Fibroblast of skin of back (primary cell): Measurements from ENCODE around the gene PIR.

Source experiments
- DNase-seq: peaks from one replicate; pipeline ENCODE4 v3.0.0-alpha.2; 2013

The PIR gene

DNA sequence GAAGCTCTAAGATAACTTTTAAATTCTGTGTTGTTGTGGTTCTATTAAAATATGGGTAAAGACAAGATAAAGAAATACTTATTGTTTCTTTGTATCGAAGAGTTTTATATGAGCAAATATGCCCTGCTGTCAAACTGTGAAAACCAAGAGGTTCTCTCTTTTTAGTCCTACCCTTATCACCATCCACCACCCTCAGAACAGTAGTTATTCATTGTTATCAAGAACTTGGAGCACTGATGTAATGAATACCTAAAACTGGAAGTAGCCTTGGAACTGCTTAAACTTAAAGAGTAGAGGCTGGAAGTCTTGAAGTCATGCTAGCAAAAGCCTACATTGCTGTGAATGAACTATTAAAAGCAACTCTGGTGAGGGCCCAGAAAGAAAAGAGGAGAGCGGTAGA lies 9.2 kb downstream of the PIR start:
- DNase-seq = no peak

DNA sequence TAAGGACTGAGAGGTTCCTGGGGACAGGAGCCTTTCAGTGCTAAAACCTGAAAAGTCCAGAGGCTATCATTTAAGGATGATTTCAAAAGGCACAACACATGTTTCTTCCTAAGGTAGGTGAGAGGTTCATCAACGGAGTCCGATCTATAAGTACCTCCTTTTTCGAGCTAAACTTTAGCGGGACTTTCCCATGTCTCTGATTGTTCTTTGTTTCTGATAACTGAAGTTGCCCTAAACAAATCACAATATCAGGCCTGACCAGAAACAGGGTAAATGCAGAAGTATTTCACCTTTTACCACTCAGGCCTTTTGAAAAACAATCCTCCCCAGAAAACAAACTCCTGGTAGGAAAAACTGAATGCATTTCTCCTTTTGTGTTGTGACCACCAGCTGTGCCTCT lies 17.6 kb downstream of the PIR start:
- no peak for DNase-seq

DNA sequence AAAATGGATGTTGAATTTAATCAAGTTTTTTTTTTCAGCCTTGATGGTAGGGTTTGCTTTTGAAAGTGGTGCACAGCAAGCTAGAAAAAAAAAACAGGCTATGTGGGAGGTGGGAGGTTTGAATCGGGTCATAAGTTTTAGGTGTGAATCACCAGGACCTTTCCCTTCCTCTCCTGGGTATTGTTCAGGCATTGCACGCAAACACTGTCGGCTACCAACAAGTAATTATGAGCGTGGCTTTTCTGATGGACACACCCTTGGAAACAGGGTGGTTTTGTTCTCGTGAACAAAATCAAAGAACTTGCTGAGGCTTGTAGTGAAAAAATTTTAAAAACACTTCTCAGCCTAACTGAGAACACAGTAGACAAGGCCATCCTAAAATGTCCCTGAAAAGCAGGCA lies 18.1 kb downstream of the PIR start:
- DNase-seq = peak; percentile 11

DNA sequence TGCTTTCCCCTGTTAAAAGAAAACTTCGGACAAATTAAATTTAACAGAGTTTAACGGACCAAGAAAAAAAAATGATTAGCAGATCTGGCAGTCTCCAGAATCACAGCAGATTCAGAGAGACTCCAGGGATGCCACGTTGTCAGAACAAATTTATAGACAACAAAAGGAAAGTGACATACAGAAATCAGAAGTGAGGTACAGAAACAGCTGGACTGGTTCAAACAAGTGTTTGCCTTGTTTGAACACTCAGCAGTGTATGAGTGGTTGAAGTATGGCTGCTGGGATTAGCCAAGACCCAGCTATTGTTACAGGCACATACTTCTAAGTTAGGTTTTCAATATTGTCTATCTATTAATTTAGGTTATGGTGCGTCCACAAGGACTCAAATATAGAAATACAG lies 19.1 kb downstream of the PIR start:
- no peak for DNase-seq

DNA sequence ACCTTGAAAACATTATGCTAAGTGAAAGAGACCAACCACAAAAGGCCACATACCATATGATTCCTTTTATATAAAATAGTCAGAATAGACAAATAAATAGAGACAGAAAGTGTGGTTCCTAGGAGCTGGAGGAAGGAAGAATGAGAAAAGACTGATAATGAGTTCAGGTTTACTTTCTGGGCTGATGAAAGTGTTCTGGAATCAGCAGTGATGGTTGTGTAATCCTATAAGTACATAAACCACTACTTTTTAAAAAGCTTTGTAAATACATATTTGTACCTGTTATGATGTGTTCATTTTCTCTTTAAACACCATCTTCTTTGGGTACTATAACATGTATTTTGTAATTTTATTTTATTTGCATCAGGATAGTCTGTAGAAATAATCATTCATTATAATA lies 20.6 kb downstream of the PIR start:
- DNase-seq = no peak

DNA sequence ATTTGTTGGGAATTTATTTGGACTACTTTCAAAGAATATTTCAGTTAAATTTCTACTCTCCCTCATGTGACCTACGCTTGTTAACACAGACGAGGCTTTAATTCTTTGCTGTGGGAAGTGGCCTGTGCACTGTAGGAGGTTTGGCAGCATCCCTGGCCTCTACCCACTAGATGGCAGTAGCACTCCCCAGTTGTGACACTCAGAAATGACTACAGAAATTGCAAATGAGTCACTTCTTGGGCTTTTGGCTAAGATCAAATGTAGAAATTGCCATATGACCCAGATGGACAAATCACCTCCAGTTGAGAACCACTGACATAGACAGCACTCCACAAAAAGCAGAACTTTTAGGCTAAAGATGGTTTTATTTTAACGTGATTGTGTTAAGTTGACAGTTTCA lies 22.1 kb downstream of the PIR start:
- peak; percentile 49 for DNase-seq

DNA sequence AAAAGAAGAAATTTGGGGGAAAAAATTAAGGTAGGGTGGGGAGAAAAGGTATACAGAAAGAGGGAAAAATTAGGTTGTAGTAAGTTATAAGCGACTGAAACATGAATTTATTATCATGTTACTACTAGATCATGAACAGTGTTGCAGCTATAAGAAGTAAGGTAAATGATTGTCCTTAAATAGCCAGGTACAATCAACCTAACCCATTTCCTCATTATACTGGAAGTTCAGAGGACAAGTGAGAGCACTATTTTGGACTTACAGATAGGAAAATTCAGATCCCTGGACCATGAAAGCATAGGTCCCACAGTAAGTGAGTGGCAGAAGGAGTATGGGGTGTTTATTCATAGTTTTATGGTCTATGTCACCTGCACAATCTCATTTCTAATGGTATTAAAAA lies 23.5 kb downstream of the PIR start:
- DNase-seq = no peak

DNA sequence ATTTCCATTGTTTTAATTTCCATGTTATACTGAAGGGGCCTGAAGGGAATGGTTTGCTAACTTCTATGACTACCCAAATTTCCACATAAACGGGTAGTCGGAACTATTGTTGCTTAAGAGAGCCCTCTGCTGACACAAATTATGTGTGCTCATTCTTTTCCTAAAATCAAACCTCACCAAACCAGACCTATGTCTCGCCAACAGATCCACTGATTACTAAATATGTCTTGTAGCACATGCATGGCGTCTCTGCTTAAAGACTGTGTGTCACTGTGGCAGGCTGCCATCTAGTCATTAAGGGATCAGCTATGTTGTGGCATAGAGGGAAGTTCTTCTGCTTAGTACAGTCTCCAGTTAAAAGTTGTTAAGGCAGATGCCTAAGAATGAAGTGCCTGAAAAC lies 25.1 kb downstream of the PIR start:
- DNase-seq = peak; percentile 43

DNA sequence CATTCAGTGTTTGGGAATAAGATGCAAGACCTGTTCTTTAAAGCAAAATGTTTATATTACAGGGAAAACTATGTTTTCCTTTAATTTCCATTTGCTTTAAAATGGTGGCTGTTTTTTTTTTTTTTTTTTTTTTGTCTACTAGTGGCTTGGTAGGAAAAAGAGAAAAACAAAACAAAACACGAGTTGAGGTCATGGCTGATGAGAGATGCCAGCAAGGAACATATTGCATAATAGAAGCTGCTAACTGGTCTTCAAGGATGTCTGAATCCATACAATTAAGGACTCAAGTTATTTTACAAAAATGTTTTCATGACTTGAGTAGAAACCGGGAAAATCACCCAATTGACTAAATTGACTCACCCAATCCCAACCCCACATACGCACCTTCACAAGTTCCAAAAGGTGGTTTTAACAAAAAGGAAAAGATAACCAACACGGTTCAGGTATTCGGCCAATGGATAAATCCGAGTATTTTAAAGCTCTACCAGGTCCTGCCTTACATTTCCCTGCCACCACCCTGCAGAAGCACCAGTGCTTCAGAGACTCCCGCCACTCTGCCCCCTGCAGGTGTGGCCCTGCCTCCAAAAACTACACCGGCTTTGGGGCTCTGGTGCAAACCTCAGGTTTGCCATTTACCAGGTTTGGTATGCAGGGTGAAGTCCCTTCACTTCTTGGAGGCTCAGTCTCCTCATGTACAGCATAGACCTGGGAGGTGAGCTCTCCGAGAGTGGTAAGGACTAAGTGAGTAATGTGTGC lies 27.1 kb downstream of the PIR start:
- no peak for DNase-seq

DNA sequence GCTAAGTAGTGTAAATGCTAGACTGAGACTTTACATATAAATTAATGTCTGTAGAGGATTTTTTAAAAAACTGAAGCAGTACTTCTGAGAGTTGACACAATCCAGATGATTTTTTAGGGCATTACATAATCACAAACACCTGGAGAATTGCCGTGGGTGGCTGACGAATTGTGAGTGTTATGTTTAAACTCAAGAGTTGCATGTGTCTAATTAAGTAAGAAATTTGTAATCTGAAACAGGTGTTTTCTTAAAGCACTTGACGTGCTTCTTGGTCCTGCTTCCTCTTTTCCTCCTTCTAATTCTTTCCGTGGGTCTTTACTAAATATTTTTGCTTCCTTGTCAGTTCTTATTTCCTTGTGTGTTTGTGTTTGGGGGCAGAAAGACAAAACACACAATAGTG lies 27.8 kb downstream of the PIR start:
- no peak for DNase-seq

DNA sequence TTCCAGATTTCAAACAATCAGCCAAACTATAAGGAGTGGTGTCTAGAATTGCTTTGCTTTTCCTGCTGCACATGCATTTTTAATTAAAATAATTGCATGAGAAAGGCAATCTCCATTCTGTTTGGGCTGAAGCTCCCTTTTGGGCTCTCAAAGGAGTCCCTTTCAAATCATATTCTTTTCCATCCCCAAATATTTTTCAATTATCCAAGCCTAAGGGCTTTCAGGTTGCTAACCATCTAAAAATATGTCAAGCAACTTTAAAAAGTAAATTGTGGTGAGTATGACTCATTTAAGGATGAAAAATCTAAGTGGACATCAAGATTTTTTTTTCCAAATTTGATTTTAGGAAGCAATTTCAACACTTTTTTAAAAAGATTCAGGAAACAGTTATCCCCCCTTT lies 28.4 kb downstream of the PIR start:
- DNase-seq = no peak

DNA sequence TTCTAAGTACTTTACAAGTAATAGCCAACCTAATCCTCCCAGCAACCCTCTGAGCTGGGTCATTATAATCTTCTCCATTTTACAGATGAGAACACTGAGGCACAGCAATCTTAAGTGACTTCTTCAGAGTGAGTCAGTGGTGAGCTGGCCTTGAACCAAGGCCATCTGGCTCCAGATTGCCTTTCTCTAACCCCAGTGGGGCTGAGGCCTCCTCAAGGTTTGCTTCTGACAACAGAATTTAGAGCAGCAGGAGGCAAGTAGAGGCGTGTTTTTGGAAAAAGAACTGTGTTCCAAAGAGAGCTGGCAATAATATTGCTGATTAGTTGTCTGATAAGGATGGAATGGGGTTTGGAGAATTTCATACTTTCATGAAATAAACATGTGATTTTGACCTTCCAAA lies 41.2 kb downstream of the PIR start:
- no peak for DNase-seq

DNA sequence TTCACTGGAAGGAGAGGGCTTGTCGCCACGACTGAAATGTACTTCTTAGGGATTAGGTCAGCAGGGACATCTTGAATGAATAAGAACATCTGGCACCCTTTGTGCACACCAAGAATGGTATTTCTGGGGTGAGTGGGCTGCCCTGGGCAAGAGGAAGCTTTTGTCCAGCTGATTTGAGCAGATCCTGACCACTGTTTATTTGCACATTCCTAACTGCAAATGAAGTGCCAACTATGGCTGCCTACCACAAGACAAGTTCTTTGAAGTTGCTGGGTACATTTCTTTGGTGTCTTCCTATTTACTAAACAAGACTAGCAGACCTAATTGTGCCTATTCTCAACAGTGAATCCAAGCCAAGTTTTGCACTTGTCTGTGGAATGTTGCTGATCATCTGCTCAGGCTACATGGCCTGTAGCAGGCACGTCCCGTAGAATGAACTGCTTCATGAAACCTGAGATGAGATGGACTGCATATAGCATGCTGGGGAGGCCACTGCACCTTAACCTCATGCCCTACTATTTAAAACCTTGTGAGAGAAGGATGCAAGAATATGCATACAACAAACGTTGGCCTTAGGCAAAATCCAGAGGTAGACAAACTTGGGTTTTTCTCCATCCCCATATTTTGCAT lies 45.0 kb downstream of the PIR start:
- DNase-seq = peak; percentile 27

DNA sequence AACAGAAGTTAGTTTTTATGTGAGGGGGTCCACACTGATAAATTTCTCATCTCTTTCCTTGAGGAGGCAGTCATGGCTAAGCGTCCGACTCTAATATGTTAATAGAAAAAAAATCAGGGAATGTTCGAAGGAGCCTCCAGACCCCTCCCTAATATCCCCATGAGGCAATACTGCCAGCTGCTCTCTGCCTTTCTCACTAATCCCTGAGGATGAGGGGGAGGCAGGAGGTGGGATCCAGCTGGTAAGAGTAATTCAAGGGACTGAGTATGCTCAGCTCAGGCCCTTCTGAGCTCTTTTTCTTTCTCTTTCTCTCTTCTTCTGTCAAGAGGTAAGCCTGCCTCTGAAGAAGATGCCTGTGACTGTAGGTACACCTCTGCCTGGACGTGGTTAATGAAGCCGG lies 51.7 kb downstream of the PIR start:
- no peak for DNase-seq

DNA sequence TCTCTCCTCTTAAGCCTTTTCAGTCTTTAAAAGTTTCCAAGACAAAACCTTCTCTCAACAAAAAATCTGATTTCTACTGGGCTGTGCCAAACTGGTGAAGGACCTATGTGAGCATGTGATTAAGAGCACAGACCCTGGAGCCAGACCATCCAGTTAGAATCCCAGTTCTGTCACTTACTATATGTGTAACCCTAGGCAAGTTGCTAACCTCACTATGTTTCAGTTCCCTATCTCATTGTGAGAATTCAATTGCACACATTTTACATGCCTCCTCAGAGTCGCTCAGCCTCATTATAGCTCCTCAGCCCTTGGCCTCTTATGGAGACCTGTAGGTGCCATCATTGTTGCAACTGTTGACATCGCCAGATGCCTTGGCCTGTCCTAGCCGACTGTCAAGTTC lies 54.8 kb downstream of the PIR start:
- no peak for DNase-seq

DNA sequence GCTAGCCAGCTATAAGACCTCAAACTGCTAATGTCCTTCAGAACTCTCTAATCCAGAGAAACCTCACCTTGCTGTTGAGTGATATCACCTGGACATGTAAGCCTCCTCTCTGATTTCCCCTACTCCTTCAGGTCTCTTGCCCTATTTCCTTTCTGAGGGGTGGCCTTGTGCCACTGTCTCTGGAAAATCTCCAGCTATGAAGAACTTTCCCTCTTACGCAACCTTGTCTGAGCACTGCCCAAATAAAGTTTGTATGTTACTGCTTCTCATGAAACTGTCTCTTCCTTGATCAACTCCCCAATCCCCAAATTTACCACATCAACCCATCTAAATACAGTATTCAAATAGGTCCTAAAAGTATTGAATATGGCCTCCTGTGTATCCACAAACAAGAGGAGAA lies 55.4 kb downstream of the PIR start:
- DNase-seq = no peak

DNA sequence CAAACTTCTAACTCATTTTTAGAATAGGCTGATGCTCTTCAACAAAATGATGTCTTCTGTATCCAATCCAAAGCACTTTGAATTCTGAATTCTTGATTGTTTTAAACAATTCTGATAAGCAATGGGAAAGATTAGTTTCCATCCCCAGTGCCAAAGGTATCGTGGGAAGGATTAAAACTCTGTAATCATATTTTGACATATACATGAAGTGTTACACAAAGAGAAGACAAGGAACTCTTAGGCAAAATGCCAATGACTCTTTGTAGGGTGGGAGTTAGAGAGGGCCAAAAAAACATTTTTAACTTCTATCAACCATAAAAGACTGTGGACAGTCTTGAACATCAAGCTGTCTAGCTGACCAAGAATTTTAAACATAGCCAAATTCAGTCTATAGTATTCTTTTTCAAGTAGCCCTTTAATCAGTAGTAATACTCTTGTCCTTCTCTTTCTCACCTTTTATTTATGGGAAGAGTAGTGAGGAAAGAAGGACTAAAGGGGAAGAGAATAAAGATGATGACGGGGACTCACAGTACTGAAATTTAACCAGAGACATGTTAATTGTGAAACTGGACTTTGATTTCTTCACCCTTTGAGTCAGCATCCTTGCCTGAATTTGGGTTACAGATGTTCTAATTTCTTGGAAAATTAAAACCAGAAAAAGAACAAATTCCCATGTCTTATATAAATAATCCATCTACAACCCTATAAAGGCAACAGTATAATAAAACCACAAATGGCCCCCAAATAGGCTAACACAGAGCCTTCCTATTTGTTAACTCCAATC lies 57.1 kb downstream of the PIR start:
- no peak for DNase-seq

DNA sequence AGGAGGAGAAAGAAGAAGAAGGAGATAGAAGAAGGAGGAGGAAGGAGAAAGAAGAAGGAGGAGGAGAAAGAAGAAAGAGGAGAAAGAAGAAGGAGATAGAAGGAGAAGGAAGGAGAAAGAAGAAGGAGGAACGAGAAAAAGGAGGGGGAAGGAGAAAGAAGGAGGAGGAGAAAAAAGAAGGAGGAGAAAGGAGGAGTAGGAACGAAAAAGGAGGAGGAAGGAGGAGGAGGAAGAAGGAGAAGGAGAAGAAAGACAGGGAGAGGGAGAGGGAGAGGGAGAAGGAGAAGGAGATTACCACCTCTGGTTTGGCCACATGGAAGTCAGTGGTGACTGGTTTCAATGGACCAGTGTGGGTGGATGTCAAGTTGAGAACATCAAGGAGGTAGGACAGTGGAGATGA lies 58.9 kb downstream of the PIR start:
- DNase-seq = no peak

DNA sequence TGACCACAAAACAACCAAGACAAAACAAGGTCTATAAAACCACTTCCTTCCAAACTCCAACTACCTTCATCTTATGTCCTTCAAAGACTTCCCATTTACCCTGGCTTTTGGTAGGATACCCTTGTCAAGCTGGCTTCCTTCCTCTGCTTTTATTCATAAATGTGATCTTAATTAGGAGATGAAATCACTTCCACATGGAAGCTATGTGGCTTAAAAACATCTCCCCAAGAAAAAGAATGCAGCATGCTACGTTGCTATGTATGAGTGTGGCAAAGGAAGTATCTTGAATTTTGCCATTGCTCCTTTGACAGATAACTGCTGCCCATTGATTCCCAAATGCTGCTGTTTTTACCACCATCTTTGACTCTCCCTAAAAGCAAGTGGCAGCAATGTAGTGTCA lies 62.5 kb downstream of the PIR start:
- peak; percentile 6 for DNase-seq

DNA sequence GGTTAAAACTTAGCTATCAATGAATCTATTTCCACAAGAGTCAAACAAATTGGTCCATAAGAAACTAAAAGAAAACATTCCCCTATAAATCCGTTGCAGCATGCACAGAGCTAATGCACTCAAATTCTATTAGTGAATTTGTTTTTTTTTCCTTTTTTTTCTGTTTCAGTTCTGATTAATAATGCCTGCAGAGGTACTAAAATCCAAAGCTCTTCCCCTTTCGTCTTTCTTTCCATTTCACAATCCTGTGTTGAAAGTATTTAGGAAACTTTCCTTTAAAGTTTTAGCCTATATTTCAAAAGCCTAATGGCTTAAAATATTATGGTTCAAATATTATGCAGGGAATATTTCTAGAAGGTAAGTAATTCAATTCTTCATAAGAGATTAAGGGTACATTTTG lies 63.1 kb downstream of the PIR start:
- no peak for DNase-seq

DNA sequence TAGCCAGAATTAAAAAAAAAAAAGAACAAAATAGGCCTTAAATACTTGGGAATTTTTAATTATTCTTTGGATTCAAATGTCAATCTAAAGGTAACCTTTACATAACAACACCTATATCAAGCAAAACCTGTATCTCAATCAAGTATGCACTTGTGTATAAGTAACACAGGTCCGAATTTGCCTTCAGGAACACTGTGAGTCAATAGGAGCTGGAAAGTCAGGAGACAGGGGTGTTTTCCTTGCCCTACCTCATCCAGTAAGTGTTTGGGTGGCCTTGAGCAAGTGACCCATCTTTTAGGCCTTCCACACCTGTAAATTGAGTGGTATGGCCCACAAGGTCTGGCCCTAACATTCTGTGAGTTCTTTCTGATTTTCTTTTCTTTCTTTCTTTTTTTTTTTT lies 68.1 kb downstream of the PIR start:
- DNase-seq = no peak

DNA sequence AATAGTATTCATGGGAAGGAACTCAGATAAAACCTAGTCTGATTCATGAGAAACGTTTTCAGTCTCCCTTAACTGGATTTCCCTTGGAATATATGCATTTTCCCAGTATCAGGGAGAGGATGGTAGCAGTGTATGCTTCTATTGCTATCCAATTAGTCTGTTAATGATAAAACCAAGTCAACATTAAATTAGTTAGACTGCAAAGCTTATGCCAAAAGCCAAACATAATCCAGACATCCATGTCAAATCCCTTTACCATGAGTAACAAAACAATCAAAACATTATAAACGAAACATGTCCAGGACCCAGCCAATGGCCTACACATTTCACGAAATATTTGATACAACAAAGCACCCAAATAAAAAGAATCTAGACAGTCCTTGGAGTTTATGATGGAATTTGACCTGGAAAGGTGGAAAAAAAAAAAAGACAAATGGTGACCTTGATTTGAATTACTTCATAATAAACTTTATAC lies 74.4 kb downstream of the PIR start:
- peak; percentile 22 for DNase-seq

DNA sequence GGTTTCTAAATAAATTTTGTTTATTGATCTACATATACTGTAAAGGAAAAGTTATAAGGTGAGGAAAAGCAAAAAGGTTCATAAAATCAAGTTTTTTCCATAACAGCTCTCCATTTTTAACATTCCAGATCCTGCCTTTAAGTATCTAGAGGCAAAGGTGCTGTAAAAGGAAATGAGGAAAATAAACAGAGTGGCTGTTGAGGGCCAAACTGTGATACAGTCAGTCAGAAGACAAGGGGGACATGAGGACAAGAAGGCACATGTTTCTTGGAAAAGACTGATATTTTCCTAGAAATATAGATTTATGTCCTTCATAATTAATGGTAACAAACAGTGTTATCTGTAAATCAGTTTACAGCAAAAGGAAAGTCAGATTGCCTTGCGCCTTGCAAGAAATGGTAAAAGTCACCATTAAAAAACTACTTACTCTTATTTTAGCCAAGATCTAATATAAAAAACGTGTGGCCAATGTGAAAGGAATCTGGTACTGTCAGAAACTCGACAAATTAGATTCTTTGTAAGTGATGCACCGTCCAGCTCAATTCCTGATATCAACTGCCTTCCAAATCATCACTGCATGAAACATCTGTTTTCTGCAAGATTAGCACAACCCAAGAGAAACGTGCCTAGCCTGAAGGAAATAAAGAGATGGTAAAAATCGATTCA lies 75.0 kb downstream of the PIR start:
- peak; percentile 77 for DNase-seq
